ENCODE results near the gene GJA5. TPM values are rescaled to one million over a fixed set of nuclear protein-coding genes. Genes with fewer than 3 reads are reported as not detected.

The GJA5 gene
- polyA plus RNA-seq, 1 experiment: not detected

- no peak for TF ChIP-seq CTCF (IDR thresholded peaks at IDR 0.05; ENCODE audit: low read depth, low read length)
- CTCF ChIA-PET: no interaction called here
- POLR2A ChIA-PET: no interaction called here
These were observed 7.9 kb downstream of the GJA5 start for GRCh38 chr1:147752511-147752910.

GRCh38 chr1:147751346-147751745 lies 9.1 kb downstream of the GJA5 start:
- Histone ChIP-seq H3K27ac (ENCODE audit: low read depth, low read length) (no peak overlapping the region), H3K4me3 (ENCODE audit: low read depth, low read length) (no peak overlapping the region), H3K9me3 (ENCODE audit: control insufficient read depth, insufficient read depth, low read length) (no peaks in the 10 kb centered on the region), H3K27me3 (ENCODE audit: control insufficient read depth, insufficient read depth, low read length) (peaks cover 3% of the 10 kb centered on the region)
- no peak for DNase-seq (ENCODE audit: low read depth, low spot score)
- ChIA-PET CTCF (no interaction called here), POLR2A (no interaction called here)
- no peak for TF ChIP-seq CTCF (IDR thresholded peaks at IDR 0.05; ENCODE audit: low read depth, low read length)

More at GRCh38 chr1:147752511-147752910, 7.9 kb downstream of the GJA5 start:
- peaks cover 3% of the 10 kb centered on the region for H3K27me3 ChIP-seq (ENCODE audit: control insufficient read depth, insufficient read depth, low read length)
- no peaks in the 10 kb centered on the region for H3K9me3 ChIP-seq (ENCODE audit: control insufficient read depth, insufficient read depth, low read length)
- no peak for DNase-seq (ENCODE audit: low read depth, low spot score)
- no peak overlapping the region for H3K4me3 ChIP-seq (ENCODE audit: low read depth, low read length)
- no peak overlapping the region for H3K27ac ChIP-seq (ENCODE audit: low read depth, low read length)

- DNase-seq (ENCODE audit: low read depth, low spot score): no peak
- Histone ChIP-seq H3K27ac (ENCODE audit: low read depth, low read length) (no peak overlapping the region), H3K4me3 (ENCODE audit: low read depth, low read length) (no peak overlapping the region), H3K27me3 (ENCODE audit: control insufficient read depth, insufficient read depth, low read length) (peaks cover 3% of the 10 kb centered on the region), H3K9me3 (ENCODE audit: control insufficient read depth, insufficient read depth, low read length) (no peaks in the 10 kb centered on the region)
- ChIA-PET CTCF (no interaction called here), POLR2A (no interaction called here)
- no peak for TF ChIP-seq CTCF (IDR thresholded peaks at IDR 0.05; ENCODE audit: low read depth, low read length)
These were observed 9.7 kb downstream of the GJA5 start for GRCh38 chr1:147750618-147751217.

GRCh38 chr1:147749792-147750191 lies 10.6 kb downstream of the GJA5 start:
- CTCF ChIA-PET: no interaction called here
- POLR2A ChIA-PET: no interaction called here
- TF ChIP-seq CTCF (IDR thresholded peaks at IDR 0.05; ENCODE audit: low read depth, low read length): no peak
- Histone ChIP-seq H3K4me3 (ENCODE audit: low read depth, low read length) (no peak overlapping the region), H3K27me3 (ENCODE audit: control insufficient read depth, insufficient read depth, low read length) (peaks cover 3% of the 10 kb centered on the region), H3K27ac (ENCODE audit: low read depth, low read length) (no peak overlapping the region), H3K9me3 (ENCODE audit: control insufficient read depth, insufficient read depth, low read length) (no peaks in the 10 kb centered on the region)
- no peak for DNase-seq (ENCODE audit: low read depth, low spot score)

- CTCF ChIA-PET: no interaction called here
- DNase-seq (ENCODE audit: low read depth, low spot score): no peak
- H3K9me3 ChIP-seq (ENCODE audit: control insufficient read depth, insufficient read depth, low read length): no peaks in the 10 kb centered on the region
These were observed 11.6 kb downstream of the GJA5 start for GRCh38 chr1:147748676-147749350.

More at GRCh38 chr1:147748676-147749350, 11.6 kb downstream of the GJA5 start:
- POLR2A ChIA-PET: no interaction called here
- peaks cover 3% of the 10 kb centered on the region for H3K27me3 ChIP-seq (ENCODE audit: control insufficient read depth, insufficient read depth, low read length)
- H3K27ac ChIP-seq (ENCODE audit: low read depth, low read length): no peak overlapping the region
- H3K4me3 ChIP-seq (ENCODE audit: low read depth, low read length): no peak overlapping the region
- no peak for TF ChIP-seq CTCF (IDR thresholded peaks at IDR 0.05; ENCODE audit: low read depth, low read length)

All from AG04450 (cell line).